Chondrocyte (in vitro differentiated cells): ENCODE data around the gene ACAA2. TPM values are rescaled to one million over a fixed set of nuclear protein-coding genes. Genes with fewer than 3 reads are reported as not detected.

Source experiments
- DNase-seq: peaks from one replicate; pipeline ENCODE4 v3.0.0; 2021; ENCODE audit warnings: mixed read lengths, low spot score
- H3K27ac Mint-ChIP-seq: one replicate; pipeline ENCODE4 v1.8.0; 2021; ENCODE audit warnings: mild to moderate bottlenecking, moderate library complexity, mixed read lengths; ENCODE audit not compliant: unreplicated experiment
- H3K27me3 Mint-ChIP-seq: 2 replicates; pipeline ENCODE4 v1.8.0; 2021; ENCODE audit warnings: low read depth, mixed read lengths
- H3K36me3 Mint-ChIP-seq: 2 replicates; pipeline ENCODE4 v1.8.0; 2021; ENCODE audit warnings: low read depth, mixed read lengths
- H3K4me1 Mint-ChIP-seq: 2 replicates; pipeline ENCODE4 v1.8.0; 2021; ENCODE audit warnings: low read depth, mild to moderate bottlenecking, mixed read lengths
- H3K4me3 Mint-ChIP-seq: one replicate; pipeline ENCODE4 v1.8.0; 2021; ENCODE audit warnings: mild to moderate bottlenecking, moderate library complexity, mixed read lengths; ENCODE audit not compliant: unreplicated experiment
- H3K9me3 Mint-ChIP-seq: 2 replicates; pipeline ENCODE4 v1.8.0; 2021; ENCODE audit warnings: low read depth, mixed read lengths
- CTCF ChIP-seq: fragments of 200-600 bp; sonication (generic); IDR thresholded peaks from 2 replicates; pipeline ENCODE4 v1.5.0; 2021; ENCODE audit warnings: antibody characterized with exemption, mild to moderate bottlenecking, moderate library complexity
- total RNA-seq: library from RNA; stranded (reverse); gene quantifications from 3 replicates; pipeline ENCODE4 v1.2.1, GENCODE V29; 2021

The ACAA2 gene
- total RNA-seq, 1 donor from 2014 or later, result 60.3 TPM

- no peaks in the 10 kb centered on the region for H3K4me1 Mint-ChIP-seq
- no peak for TF ChIP-seq CTCF
- H3K4me3 Mint-ChIP-seq, result no peak overlapping the region
- H3K27ac Mint-ChIP-seq, result no peak overlapping the region
- H3K9me3 Mint-ChIP-seq, result no peaks in the 10 kb centered on the region
- H3K36me3 Mint-ChIP-seq, result no peaks in the 10 kb centered on the region
- H3K27me3 Mint-ChIP-seq, result peaks cover 17% of the 10 kb centered on the region
- DNase-seq, result no peak
Measured at GRCh38 chr18:49752095-49752457, 61.3 kb downstream of the ACAA2 start.

GRCh38 chr18:49751427-49752094 is 61.8 kb downstream of the ACAA2 start:
- TF ChIP-seq CTCF, result no peak
- Mint-ChIP-seq H3K27ac (no peak overlapping the region), H3K27me3 (peaks cover 19% of the 10 kb centered on the region), H3K4me3 (no peak overlapping the region), H3K4me1 (no peaks in the 10 kb centered on the region), H3K36me3 (no peaks in the 10 kb centered on the region), H3K9me3 (no peaks in the 10 kb centered on the region)
- DNase-seq, result no peak

GRCh38 chr18:49749563-49749962 is 63.8 kb downstream of the ACAA2 start:
- peaks cover 3% of the 10 kb centered on the region for H3K4me1 Mint-ChIP-seq
- no peaks in the 10 kb centered on the region for H3K9me3 Mint-ChIP-seq
- DNase-seq, result no peak
- no peak overlapping the region for H3K4me3 Mint-ChIP-seq
- TF ChIP-seq CTCF, result no peak
- H3K27ac Mint-ChIP-seq, result no peak overlapping the region
- peaks cover 19% of the 10 kb centered on the region for H3K27me3 Mint-ChIP-seq
- no peaks in the 10 kb centered on the region for H3K36me3 Mint-ChIP-seq

GRCh38 chr18:49747876-49748275 is 65.5 kb downstream of the ACAA2 start:
- H3K36me3 Mint-ChIP-seq, result no peaks in the 10 kb centered on the region
- no peak overlapping the region for H3K27ac Mint-ChIP-seq
- no peaks in the 10 kb centered on the region for H3K9me3 Mint-ChIP-seq
- no peak overlapping the region for H3K4me3 Mint-ChIP-seq
- TF ChIP-seq CTCF, result no peak
- peaks cover 7% of the 10 kb centered on the region for H3K4me1 Mint-ChIP-seq
- H3K27me3 Mint-ChIP-seq, result peaks cover 18% of the 10 kb centered on the region
- DNase-seq, result no peak

DNA sequence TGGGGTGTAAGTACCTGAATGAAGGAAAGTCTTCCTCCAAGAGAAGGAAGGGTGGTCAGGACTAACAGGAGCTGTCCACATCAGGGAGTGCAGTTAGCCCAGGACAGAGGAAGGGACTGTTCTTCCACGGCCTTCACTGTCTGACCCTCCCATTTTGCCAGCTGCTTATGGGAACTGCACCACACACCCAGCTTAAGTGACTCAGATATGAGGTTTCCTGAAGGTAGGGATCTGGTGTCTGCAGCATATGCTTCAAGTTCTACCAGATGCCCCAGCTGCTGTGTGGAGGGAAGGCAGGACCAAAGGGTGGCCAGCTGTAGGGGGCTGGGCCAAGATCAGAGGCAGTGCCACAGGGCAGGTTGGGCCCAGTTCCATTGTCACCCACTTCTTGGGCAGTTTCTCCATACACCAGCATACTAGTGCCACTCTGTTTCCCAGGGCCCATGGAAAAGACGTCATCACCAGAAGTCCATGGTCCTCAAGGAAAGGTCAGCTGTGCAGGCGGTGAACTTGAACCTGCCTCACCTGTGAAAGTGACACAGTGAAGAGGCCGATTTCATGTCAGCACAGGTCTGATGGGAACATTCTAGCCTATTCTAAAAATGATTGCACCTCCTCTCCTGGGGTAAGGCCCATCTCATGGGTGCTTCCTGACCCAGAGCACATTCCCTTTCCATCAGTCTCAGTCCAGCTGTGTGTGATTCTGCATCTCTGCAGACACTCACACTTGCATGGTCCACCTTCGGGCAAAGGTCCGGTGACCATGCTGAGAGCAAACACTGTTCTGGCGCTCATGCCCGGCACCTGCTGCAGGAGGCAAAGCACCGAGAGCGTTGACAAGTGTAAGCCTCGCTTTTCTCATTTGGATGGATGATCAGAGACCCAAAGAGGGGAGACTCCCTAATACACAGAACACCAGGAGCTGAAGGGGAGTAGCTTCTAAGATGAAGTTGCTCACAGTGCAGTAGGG is 68.0 kb downstream of the ACAA2 start:
- Mint-ChIP-seq H3K27me3 (peaks cover 2% of the 10 kb centered on the region), H3K4me1 (peaks cover 7% of the 10 kb centered on the region), H3K4me3 (no peak overlapping the region), H3K9me3 (no peaks in the 10 kb centered on the region), H3K27ac (no peak overlapping the region), H3K36me3 (no peaks in the 10 kb centered on the region)
- no peak for TF ChIP-seq CTCF
- DNase-seq, result no peak
